ENCODE results near the gene HPGDS.
A peak's percentile ranks its signal among the peaks of the same experiment; 100 is the strongest.
"Not testable (repeated sequence)": the region's sequence is repeated elsewhere in the genome, so short reads cannot be mapped to it uniquely, and the experiment has no call there.

The HPGDS gene

GRCh38 chr4:94342694-94343093, at the start of gene HPGDS:
HPGDS (minus strand) TSS chr4:94342836; CDS start chr4:94334629, 8,207 bp downstream.
- DNase-seq = no peak

GRCh38 chr4:94390804-94391410, 48.3 kb upstream of the HPGDS start:
- DNase-seq = peak; percentile 6 to 14

- DNase-seq = no peak
These were observed 47.1 kb upstream of the HPGDS start for GRCh38 chr4:94389595-94390267.

- DNase-seq = not testable (repeated sequence)
These were observed 45.3 kb upstream of the HPGDS start for GRCh38 chr4:94387965-94388364.

- DNase-seq = not testable (repeated sequence)
These were observed 42.8 kb upstream of the HPGDS start for GRCh38 chr4:94385452-94385851.

- DNase-seq = not testable (repeated sequence)
These were observed 40.3 kb upstream of the HPGDS start for GRCh38 chr4:94382891-94383290.

- DNase-seq = no peak
These were observed 35.4 kb upstream of the HPGDS start for GRCh38 chr4:94378047-94378446.

- no peak for DNase-seq
These were observed 34.7 kb upstream of the HPGDS start for GRCh38 chr4:94377294-94377693.

GRCh38 chr4:94375364-94375763, 32.7 kb upstream of the HPGDS start:
- no peak for DNase-seq

- no peak for DNase-seq
These were observed 31.1 kb upstream of the HPGDS start for GRCh38 chr4:94373752-94374151.

- no peak for DNase-seq
These were observed 30.4 kb upstream of the HPGDS start for GRCh38 chr4:94372991-94373390.

GRCh38 chr4:94372228-94372978, 29.8 kb upstream of the HPGDS start:
- no peak for DNase-seq

- no peak for DNase-seq
These were observed 28.7 kb upstream of the HPGDS start for GRCh38 chr4:94371290-94371689.

- no peak for DNase-seq
These were observed 28.1 kb upstream of the HPGDS start for GRCh38 chr4:94370533-94371254.

- DNase-seq = no peak
These were observed 26.4 kb upstream of the HPGDS start for GRCh38 chr4:94369046-94369445.

GRCh38 chr4:94368459-94368858, 25.8 kb upstream of the HPGDS start:
- DNase-seq = no peak

- no peak for DNase-seq
These were observed 22.7 kb upstream of the HPGDS start for GRCh38 chr4:94365304-94365703.

- no peak for DNase-seq
These were observed 21.9 kb upstream of the HPGDS start for GRCh38 chr4:94364527-94364926.

GRCh38 chr4:94363136-94363655, 20.6 kb upstream of the HPGDS start:
- DNase-seq = no peak

- no peak for DNase-seq
These were observed 17.2 kb upstream of the HPGDS start for GRCh38 chr4:94359838-94360237.

GRCh38 chr4:94359221-94359620, 16.6 kb upstream of the HPGDS start:
- no peak for DNase-seq

- no peak for DNase-seq
These were observed 15.5 kb upstream of the HPGDS start for GRCh38 chr4:94358101-94358500.

GRCh38 chr4:94357624-94358023, 15.0 kb upstream of the HPGDS start:
- no peak for DNase-seq
